Posterior cingulate gyrus (tissue), 11 donors: ENCODE results near the gene KAZN.

Experiments used
- DNase-seq, 10 donors: peaks; one replicate each; pipeline versions ENCODE4 v3.0.0 to v3.0.0-alpha.2; 2020 to 2021; ENCODE audit warnings: mixed read lengths in 3 of 10
- intact Hi-C: fragments of 100-400 bp; cut with DNase I; formaldehyde crosslinking; loops from one replicate; pipeline ENCODE4 v1.15.1; 2023

The KAZN gene

DNA sequence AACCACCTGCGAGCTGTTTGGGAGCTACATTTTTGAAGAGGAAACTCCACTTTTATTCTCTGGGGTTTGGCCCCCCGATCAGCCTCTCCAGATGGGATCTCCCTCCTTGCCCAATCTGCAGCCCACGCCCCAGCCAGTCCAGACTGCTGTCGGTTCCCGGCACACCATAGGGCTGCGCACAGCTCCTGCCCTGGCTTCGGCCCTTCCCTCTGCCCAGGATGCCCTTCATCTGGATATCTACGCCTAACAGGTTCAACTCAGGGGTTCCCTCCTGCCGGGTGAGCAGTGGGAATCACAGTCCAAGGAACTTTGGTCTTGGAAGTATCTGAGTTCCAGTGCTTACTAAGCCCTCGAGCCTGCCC, 135.3 kb downstream of the KAZN start:
- DNase-seq: no peak
- intact Hi-C loops: no loop called here

DNA sequence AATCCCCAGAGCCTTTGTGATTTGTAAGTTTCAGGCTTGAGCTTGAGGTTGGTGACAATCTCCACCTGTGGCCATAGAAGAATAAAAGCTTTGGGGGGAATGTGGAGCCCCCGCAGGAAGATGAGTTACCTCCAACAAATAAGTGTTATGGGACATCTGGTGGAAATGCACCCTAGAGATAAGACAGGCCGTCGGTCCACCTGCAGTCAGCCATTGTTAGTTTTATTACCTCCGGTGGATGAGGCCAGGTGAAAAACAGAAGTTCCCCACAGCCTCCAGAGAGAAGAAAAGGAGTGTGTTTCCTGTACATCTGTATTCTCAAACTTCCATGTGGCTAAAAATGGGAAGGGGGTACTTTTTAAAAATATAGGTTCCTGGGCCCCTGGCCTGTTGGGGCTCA, 137.4 kb downstream of the KAZN start:
- intact Hi-C loops: no loop called here
- peak in 1 of 10 donors; percentile 6 for DNase-seq

DNA sequence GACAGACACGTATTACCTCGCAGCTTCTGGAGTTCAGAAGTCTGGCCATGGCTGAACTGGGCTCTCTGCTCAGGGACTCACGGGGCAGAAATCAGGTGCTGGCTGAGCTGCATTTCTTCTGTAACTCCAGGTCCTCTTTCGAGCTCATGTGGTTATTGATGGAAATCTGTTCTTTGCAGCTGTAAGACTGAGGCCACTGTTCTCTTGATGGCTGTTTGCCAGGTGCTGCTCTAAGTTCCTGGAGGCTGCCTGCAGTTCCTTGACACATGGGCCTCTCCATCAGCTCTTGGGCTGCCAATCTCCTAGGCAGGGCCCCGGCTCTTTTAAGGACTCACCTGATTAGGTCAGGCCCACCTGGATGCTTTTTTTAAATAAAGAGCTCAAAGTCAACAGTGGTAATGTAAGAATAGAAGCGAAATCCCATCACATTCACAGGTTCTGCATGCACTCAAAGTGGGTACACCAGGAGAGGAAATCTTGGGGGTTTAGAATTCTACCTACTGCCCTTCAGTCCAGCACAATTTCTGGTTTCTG, 139.1 kb downstream of the KAZN start:
- intact Hi-C loops: no loop called here
- DNase-seq: peak in 1 of 10 donors; percentile 19

DNA sequence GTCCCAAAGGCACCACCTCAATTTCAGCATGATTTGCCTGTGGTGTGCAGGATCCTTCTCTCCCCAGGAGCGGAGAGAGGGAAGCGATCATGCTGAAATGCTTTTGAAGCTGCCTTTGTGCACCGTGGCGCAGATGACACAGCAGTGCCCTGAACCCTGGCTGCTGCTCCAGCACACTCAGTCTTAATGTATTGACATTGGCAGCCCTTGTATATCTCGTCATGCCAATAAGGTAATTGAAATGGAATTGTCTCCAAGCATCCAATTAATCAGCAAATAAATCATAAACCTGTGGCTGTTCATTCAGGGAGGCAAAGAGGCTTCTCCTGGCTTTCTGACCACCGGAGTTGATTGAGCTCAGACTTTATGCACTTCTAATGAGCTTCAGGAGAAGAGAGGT, 139.8 kb downstream of the KAZN start:
- no peak for DNase-seq
- intact Hi-C loops: no loop called here

DNA sequence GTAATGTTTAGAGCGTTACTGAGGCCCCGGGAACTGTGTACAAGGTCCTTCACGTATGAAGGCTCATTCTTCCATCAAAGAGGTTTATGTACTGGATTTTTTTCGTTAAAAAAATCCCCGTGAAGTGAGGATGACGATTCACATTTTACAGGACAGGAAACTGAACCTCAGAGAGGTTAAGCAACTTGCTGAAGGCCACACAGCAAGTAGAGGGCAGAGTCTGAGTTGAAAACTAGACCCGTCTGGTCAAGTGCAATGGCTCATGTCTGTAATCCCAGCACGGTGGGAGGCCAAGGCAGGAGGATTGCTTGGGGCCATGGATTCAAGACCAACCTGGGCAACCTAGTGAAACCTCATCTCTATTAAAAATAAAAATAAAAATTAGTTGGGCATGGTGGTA, 140.2 kb downstream of the KAZN start:
- intact Hi-C loops: no loop called here
- DNase-seq: no peak

DNA sequence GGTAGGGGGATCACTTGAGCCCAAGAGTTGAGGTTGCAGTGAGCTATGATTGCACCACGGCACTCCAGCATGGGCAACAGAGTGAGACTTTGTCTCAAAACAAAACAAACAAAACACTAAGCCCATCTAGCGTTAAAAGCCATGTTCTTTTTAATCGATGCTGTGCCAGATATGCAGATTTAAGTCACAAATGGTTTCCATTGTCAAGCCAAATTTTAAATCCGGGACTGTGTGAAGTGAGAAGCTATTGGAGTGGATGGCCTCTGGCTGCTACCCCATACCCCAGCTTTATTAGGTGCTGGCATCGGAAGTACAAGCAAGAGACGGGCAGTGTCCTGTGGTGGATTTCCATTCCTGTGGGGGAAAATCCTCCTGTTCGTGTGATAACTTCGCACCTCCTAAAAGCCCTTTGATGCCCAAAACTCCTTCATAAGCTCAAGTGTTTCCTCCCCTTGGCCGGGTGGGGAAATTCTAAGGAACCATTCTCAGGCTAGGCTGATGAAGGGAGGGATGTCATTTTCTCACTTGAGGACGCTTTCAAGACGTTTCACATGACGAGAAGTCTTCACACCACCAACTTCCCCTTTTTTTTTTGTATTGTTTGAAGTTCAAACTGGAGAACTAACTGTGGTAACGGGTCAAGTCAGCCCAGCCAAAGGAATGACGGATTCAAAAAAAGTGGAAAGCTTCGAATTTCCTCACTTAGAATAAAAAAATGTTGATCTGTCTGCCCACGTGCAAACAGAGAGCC, 140.8 kb downstream of the KAZN start:
- no peak for DNase-seq
- intact Hi-C loops: no loop called here

DNA sequence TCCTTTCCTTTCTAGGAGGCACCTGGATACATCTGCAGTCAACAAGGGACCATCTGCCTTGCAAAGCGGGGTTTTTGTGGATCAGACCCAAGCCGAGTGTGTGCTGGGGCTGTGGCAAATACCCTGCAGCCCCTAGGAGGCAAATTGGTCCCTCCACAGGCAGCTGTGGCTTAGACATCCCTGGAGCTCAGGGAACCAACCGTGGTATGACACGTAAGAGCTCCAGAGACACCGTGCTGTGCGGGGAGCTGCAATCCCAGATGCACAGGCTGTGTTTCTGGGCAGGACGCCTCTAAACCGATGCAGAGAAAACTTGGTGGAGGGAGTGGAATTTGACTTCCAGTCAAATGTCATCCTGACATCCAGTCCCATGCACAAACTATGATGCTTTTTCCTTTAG, 141.5 kb downstream of the KAZN start:
- intact Hi-C loops: no loop called here
- DNase-seq: no peak

DNA sequence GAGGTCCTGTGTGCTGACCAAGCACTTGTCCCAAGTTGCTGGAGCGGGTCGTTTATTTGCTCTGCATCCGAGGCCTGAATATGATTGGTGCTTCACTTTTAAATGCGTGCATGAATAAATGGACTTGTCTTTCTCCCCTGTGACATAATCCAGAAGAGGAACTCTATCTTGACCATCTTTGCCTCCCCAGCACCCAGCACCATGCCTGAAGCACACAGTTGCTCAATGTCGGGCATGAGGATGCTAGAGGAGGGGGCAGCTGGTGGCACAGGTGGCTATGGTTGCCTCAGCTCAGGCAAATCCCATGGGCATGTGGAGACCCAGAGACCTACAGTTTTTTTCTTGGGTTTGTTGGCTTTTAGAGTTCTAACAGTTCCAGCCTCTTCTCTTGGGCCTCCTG, 142.6 kb downstream of the KAZN start:
- DNase-seq: no peak
- intact Hi-C loops: no loop called here

DNA sequence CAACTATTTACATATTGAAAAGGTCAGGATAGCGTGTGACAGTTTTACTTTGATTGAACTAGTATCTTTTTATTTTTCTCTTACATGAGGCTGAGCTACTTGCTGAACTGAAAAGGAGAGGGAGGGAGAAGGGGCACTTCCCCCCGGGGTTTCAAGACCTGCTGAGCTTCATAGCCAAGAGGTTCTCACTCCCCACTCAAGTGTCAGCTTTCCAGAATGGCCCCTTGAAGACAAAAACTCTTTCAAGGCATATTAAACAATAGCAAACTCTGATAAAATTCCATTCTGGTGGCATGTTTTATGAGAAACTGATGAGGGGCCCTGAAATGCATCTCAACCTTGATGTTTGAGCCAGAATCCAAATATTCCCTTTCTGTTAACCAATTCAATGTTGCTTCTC, 143.0 kb downstream of the KAZN start:
- intact Hi-C loops: no loop called here

DNA sequence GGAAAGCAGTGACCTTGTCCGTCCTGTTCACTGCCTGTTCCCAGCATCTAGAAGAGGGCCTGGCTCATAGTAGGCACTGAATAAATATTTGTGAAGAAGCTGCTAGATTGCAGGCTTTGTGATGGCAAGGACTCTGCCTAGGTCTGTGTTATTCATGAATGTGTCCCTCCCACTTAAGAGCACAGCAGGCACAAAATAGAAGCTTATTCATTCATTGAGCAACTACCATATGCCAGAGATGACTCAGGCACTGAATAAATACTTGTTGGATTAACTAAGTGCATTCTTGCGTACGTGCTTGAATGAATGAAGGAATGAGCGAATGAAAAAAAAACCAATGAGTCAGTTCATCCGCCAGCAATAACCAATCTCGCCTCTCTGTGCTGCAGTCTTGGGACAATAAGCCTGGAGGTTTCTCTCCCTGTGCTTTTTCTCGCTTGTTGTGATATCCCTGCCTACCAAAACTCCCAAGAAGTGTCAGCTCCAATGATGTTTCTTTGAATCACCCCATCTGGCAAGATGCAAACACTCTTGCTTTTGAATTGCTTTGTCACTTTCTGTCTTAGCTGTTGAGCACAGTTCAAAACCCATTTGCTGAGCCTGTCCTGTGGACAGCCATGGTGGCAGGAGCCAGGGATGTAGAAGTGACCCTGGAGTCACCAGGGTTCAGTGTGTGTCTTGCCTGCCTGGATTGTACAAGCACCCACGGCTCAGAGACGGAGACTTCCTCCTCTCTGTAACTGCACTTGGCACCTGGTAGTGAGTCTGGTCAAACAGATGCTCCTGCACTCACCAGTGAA, 143.9 kb downstream of the KAZN start:
- intact Hi-C loops: no loop called here
- DNase-seq: no peak

More for the DNA sequence above, 143.0 kb downstream of the KAZN start:
- no peak for DNase-seq

DNA sequence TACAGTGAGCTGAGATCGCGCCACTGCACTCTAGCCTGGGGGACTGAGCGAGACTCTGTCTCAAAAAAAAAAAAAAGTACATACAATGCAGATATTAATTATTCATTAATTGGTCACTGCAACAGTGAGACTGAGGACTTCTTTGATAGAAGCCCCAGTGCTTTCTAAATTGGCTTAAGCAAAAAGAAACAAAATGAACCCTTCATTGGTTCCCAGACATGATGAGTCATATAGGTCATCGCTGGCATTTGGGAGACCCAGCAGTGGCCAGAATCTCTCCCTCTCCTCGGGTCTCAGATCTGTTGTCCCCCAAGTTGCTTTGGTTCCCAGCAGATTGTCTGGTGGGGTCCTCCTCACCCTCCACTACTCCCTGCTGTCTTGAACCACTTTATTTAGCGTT, 144.9 kb downstream of the KAZN start:
- intact Hi-C loops: no loop called here
- DNase-seq: peak in 1 of 10 donors; percentile 25

DNA sequence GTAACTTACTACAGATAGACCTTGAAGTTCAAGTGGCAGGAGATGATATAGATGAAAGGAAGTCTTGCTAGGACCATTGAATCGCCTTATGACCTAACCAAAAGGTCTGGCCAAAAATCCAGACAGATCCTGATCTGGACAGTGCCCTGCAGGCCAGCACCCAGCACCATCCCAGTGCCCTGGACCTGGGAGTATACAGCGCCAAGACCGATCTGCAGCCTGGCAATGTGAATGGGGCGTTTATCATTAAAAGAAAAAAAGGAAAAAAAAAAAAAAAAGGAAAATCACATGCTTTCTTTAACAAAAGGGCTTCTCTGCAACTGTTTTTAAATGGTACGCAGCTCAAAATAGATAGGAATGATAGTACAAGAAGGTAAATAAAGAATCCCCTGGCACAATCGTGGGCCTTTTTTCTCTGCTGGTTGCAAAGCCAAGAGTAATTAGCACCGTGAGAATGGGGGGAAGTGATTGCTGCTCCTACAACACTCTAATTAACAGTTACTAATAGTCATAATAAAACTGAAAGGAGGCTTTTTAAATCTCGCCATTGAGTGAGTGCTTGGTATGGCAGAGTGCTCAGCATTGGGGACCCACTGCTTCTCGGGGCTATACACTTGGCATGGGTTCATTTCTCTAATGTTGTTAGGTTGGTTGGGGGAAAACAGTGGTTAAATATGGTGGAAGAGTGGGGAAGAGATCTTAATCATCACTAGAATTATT, 146.7 kb downstream of the KAZN start:
- intact Hi-C loops: no loop called here
- no peak for DNase-seq

DNA sequence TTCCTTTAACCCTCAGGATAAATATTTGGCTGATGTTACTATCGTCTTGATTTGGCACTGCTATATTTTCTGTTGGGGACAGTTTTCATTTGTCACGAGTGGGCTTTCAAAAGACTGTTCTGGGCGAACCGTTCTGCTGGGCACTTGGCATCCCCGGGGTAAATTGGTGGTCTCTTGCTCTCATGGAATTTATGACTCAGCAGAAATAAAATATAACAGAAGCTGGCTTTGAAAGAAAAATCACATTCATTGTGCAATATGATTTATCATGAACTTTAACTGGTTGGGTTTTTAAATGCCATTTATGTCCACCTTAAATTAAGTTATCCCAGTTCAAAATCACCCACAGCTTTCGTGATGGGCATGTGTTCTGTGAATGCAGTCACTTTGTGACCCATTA, 147.3 kb downstream of the KAZN start:
- intact Hi-C loops: no loop called here

DNA sequence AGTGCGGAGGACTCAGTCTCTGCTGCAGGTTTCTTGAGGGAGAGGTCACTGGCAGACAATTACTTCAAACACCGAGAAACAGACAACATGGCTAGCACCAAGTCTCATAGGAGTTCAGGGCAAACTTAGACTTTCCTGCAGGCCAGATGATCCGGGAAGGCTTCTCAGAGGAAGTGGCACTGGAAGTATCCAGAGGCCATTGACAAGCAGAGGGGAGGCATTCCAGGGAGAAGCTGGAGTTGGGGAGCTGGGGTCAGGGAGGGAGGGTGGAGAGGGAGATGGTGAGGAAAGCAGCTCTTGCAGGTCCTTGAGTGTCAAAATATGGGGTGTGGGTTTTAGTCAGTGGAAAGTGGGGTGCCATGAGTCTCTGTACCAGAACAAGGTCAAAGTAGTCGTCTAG, 147.9 kb downstream of the KAZN start:
- intact Hi-C loops: no loop called here
- DNase-seq: peak in 1 of 10 donors; percentile 5

More for the DNA sequence above, 147.3 kb downstream of the KAZN start:
- DNase-seq: no peak

DNA sequence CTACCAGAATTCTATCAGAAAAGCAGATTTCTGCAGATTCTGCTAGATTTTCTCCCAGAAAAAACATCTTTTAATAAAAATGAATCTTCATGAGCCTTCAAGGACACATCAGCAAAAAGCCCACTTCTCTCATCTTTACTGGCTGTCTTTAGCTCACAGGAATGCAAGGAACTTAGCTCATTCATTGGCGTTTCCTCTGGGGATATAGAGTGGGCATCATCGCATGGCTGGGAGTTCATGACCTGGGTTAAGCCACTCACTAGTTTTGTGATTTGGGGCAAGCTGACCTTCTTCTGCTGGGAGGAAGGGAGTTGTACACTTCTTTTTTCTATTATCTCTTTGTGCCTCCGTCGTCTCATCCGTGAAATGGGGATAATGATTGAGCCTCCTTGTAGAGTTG, 149.7 kb downstream of the KAZN start:
- no peak for DNase-seq
- intact Hi-C loops: no loop called here

DNA sequence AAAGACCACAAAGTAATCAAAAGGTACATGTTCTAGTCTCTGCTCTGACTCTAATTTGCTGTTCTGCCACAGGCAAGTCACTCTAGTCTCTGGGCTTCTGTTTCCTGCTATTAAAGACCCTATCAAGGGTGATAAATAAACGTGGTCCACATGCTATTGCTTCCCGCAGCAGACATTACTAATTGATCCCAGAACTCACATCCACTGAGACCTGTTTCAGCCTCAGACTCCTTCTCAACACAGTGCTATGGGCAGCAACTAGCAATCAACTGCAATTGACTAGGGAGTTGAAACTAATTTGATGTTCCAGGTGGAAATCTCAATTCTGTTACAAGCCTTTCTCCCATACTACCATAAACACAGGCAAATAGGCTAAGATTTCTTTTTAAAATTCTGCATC, 150.5 kb downstream of the KAZN start:
- DNase-seq: peak in 1 of 10 donors; percentile 8
- intact Hi-C loops: no loop called here

DNA sequence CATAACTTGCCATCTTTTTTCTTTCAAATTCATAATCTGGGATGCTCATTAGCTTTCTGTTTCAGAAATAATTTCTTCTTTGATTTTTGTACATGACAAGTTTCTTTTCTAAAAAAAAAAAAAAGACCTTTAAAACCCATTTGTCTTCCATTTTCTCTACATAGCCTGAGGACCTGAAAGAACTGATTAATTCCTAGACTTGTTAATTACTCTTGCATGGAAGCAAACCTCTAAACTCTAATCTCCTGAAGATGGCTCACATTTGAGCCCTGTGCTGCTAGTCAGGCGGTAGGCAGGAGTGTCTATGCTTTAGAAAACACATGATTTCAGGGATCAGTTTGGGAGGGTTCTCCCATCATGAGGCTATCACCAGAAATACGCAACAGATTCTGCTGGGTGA, 152.0 kb downstream of the KAZN start:
- intact Hi-C loops: no loop called here
- DNase-seq: no peak

DNA sequence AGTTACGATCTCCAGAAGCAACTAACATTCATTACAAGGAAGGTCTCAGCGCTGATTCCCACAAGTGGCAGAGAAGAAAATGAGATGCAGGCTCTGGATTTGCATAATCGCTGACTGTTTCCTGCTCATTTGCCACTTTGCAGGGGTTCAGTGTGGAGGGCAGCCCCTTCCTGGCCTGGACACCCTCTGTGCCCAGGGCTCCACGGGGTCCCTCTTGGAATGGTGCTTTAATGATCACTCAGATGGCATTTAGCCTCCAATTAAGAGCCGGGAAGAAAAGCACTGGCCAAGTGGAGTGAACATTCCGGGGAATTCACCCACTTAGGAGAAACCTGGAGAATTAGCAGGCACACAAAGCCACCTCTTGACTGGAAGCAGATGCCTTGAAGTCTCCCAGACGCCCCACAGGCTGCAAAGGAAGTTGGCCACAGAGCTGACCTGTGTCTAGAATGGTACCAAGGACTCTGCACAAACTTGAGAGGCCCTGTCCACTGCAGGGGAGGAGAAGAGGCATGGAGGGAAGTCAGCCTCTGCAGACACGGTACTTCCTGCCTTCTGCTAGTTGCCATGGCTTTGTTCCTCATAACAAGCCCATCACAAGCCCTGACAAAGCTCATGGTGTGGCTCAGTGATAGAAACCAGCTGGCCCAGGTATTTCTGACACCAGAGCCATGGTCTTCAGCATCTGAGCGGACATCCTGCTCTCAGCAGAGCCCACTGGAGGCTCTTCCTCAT, 157.2 kb downstream of the KAZN start:
- DNase-seq: peak in 2 of 10 donors; percentile 14 to 57
- intact Hi-C loops: no loop called here

DNA sequence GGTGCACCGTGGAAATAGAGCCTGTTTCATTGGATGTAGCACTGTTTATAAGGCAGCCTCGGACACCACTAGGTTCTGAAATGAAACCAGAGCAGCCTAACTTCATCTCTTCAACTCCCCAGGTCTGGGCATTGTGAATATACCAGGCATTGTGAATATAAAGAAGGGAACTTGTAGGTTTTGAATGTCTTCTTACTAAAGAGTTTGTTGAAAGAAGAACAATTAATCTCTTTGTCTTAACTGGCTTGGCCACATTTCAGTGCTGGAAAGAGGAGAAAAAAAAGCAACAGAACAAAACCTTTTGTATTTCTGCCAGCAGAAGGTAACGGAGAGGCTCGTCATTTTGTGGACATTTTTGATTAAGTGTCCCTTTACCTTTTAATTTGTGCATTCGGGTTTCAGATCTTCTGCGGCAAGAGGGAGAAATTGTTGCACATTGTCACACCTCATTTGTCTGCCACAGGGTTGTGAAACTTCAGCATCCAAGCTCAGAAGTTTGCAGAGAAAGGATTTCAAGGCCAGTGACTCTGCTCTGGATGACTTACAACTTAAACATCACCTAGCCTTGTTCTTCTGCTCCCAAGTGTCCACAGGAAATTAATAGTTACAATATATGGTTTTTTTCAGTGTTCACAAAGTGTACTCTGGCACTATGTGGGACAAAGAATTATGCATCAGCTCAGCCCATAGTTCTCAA, 158.3 kb downstream of the KAZN start:
- intact Hi-C loops: no loop called here
- DNase-seq: no peak

DNA sequence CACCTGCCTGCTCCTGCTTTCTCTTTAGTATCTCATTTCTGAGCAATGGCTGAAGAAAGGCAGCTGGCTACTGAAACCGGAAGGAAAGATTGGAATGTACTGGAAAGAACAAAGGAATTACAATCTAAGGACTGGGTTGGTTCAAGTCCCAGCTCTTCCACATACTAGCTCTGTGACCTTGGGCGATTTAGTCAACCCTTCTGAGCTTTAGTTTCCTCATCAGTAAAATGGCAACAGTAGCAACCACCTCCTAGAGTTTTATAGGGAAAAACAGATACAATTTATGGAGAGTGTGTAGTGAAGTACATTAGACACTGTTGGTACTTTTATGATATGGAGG, 158.8 kb downstream of the KAZN start:
- no peak for DNase-seq
- intact Hi-C loops: no loop called here
